Amygdala (tissue), 56 donors: ENCODE measurements around the gene S100PBP.
A peak's percentile ranks its signal among the peaks of the same experiment; 100 is the strongest.

Experiments
- DNase-seq, 56 donors: peaks; one replicate each; lab custom pipeline; 2025; lab: John Stamatoyannopoulos, UW

S100PBP gene

DNA sequence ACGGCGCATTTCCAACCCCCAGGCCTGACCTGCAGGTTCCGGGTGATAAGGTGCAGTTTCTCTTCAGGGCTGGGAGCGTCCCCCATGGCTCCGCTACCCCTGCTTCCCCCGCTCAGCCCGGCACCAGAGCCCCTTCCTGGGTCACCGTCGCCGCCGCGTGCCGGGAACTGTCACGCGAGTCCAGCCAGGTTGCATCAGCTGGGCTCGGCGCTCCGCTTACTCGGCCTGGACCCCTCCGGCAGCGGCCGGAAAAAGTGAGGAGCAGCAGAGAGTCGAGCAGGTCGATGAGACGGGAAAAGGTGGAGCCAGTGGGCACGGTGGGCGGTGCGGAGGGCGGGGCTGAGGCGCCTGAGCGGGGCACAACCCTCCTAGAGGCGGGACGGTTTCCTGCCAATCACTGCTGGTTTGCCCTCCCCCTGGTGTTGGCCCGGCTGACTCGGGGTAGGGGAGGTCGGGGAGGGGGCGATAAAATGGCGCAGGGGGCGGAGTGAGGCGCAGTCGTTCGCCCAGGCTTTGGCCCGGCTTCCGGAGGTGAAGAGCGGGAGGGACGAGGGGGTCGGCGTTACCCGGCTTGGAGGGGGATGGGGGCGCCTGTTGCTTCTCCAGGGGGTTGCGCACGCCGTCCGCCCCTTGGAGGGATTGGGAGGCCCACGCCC lies at the start of gene S100PBP, which contains the start of gene YARS1:
S100PBP (plus strand) TSS at position 495 of the 656 bp plus-strand sequence. CDS start 8,447 bp downstream, outside the sequence.
YARS1 (minus strand) TSS at position 200 of the 656 bp plus-strand sequence; CDS start at position 86, 114 bp downstream.
- peak; percentile 84 to 99 (median 98) for DNase-seq

GRCh38 chr1:32768110-32768850 lies 49.2 kb upstream of the S100PBP start:
- DNase-seq = no peak

DNA sequence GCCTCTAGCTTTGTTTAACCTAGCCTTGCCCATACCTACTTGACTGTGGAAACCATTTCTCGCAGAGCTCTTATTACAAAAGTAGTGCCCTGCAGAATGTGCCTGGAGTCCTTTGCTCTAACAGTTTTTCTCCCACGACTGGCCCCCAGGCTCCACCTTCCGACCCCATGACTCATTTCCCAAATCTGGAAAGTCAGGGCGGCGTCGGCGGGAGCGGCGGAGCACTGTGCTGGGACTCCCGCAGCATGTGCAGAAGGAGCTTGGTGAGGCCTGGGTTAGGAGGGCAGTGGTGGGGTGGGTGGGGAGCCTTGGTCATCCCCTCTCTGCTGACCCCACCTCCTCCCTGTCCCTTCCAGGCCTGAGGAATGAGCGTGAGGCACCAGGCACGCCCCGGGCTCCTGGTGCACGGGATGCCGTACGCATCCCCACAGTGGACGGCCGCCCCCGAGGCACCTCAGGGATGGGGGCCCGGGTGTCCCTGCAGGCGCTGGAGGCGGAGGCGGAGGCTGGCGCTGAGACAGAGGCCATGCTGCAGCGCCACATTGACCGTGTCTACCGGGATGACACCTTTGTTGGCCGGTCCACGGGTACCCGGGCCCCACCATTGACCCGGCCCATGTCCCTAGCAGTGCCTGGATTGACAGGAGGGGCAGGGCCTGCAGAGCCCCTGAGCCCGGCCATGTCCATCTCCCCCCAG lies 47.8 kb upstream of the S100PBP start:
- DNase-seq = no peak

- DNase-seq = no peak
These were observed 47.2 kb upstream of the S100PBP start for GRCh38 chr1:32770221-32770731.

GRCh38 chr1:32770741-32771548 lies 46.5 kb upstream of the S100PBP start:
- no peak for DNase-seq

- DNase-seq = no peak
These were observed 45.7 kb upstream of the S100PBP start for GRCh38 chr1:32771561-32772280.

DNA sequence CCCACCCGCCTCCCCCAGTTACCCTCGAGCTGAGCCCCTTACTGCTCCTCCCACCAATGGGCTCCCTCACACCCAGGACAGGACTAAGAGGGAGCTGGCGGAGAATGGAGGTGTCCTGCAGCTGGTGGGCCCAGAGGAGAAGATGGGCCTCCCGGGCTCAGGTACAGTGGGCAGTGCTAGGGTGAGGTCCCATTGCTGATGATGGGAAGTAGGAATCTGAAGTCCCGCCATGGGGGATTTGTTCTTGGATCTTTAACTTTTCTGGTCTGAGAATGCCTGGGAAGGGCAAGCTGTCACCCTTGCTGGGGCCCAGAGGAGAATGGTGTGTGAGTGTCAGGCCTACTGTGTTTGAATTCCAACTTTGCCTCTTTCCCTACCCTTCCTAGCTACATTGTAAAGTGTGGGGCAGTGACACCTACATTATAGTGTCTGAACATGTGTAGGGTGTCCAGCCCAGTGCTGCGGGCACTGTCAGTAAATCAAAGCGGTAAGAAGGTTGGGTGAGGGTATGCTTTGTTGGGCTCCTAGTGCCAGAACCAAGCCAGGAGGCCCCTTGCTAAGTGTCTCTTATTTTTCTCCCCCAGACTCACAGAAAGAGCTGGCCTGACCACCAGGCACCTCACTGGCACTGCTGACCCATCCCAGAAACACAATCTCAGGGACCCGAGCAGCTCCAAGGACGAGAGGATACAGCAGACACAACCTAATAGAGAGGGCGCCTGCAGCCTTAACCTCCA lies 45.0 kb upstream of the S100PBP start:
- no peak for DNase-seq

DNA sequence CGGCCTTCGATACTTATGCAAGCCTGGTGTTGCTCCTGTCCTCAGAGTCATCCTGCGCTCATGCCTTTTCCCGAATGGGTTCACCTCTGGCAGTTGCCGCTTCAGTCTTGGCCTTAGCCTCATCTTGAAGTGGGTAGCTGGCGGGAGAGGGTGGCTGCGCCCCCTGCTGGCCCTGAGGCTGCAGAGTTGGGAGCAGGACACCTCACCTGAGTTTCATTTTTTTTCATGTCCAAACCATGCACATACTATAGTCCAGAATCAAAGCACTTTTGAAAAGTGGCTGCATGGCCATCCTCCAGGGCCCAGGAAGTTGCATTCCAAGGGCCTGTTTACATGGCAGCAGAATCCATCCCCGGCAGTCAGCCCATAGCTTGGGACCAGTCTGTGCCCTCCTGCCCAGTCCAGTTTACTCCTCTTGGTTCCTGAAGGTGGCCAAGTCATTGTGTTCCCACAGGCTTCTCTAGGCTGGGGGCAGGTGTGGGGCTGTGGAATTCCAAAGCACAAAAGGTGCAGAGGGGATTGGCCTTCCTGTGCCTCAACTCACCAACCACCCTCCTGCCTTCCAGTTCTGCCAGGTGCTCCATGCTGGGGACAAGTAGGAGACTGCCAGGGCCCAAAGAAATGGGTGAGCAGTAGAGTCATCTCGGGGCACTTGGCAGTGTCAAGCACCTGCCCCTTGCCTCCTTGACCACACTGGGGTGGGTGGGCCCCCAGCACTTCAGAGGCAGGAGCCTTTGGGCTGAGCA lies 44.3 kb upstream of the S100PBP start:
- DNase-seq = peak in 46 of 56 donors; percentile 10 to 84 (median 40)

DNA sequence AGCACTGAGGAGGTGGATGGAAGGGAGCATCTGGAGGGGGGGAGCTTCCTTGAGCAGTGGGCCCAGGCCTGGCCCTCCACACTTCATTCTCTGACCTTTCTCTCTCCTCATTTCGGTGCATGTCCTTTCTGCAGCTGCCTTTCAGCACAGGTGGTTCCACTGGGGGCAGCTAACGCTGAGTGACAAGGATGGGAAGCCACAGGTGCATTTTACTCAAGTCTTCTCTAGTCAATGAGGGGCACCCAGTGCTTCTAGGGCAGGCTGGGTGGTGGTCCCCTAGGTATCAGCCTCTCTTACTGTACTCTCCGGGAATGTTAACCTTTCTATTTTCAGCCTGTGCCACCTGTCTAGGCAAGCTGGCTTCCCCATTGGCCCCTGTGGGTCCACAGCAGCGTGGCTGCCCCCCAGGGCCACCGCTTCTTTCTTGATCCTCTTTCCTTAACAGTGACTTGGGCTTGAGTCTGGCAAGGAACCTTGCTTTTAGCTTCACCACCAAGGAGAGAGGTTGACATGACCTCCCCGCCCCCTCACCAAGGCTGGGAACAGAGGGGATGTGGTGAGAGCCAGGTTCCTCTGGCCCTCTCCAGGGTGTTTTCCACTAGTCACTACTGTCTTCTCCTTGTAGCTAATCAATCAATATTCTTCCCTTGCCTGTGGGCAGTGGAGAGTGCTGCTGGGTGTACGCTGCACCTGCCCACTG lies 43.5 kb upstream of the S100PBP start:
- DNase-seq = no peak

GRCh38 chr1:32774464-32774808 lies 43.0 kb upstream of the S100PBP start:
- DNase-seq = no peak

- no peak for DNase-seq
These were observed 42.4 kb upstream of the S100PBP start for GRCh38 chr1:32774950-32775634.

GRCh38 chr1:32775640-32776337 lies 41.7 kb upstream of the S100PBP start:
- no peak for DNase-seq

DNA sequence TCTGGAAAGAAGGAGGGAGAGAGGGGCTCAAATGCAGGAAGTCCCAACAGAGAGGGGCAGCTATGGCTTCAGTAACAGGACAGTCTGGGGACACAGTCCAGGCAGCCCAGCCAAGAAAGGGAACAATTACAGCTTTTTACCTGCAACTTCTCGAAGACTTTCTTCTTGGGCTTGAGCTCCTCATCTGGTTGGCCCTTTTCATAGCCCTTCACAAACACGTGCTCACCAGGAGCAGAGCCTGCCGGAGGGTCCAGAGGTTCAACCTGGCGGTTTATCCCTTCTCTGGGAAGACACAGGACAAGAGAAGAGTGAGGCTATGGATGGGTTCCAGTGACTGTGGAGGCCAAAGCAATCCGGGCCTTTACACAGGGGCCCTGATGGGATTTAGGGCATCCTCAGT lies 38.2 kb upstream of the S100PBP start:
- DNase-seq = no peak

- DNase-seq = no peak
These were observed 37.4 kb upstream of the S100PBP start for GRCh38 chr1:32780005-32780404.

DNA sequence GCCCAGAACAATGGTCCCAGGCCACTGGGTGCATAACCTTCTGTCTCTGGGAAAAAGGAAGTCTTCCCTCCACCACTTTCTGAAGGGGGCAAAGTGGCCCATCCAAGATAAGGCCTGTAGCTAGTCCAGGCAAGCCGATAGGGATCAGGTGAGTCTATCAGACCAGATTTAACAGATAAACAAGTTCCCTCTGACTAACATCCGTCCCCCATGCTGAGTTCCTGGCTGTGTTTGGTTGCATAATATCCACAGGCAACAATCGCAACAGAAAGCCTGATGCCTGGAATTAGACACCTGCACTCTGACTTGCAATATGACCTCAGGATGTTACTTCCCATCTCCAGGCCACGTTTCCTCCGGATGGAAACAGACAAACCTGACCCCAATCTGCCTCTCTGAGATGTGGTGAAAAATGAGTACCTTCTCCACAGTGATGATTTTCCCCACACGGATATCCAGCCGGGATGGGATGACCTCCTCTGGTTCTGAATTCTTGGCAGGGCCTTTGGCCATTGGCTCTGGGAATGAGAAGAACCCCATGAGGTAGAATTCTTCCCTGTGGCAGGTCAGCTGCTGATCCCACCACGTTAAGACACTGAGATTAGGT lies 36.7 kb upstream of the S100PBP start:
- DNase-seq = no peak

GRCh38 chr1:32782086-32782485 lies 35.4 kb upstream of the S100PBP start:
- no peak for DNase-seq
